DOHH2 (cell line): ENCODE measurements around the gene HHIPL2.
"Not testable (repeated sequence)": the region's sequence is repeated elsewhere in the genome, so short reads cannot be mapped to it uniquely, and the experiment has no call there.

Source experiments
- H3F3A ChIP-seq: fragments of 200-600 bp; sonication (generic), shearing (Covaris generic); 2 replicates; pipeline ENCODE4 v1.6.0; 2016; ENCODE audit warnings: antibody characterized with exemption, mild to moderate bottlenecking; ENCODE audit not compliant: control insufficient read depth, insufficient read depth
- H3K27ac ChIP-seq: fragments of 200-600 bp; sonication (generic); 2 replicates; pipeline ENCODE4 v1.5.1; 2014; ENCODE audit warnings: low read depth, mild to moderate bottlenecking, low read length, moderate library complexity
- H3K27me3 ChIP-seq: fragments of 200-600 bp; sonication (generic); 2 replicates; pipeline ENCODE4 v1.6.1; 2014; ENCODE audit warnings: mild to moderate bottlenecking, low read length, mixed read lengths; ENCODE audit not compliant: control insufficient read depth
- H3K36me3 ChIP-seq: fragments of 200-600 bp; sonication (generic); 2 replicates; pipeline ENCODE4 v1.6.1; 2014; ENCODE audit warnings: mild to moderate bottlenecking, low read length, moderate library complexity, mixed read lengths; ENCODE audit not compliant: control insufficient read depth
- H3K4me1 ChIP-seq: fragments of 200-600 bp; sonication (generic); 2 replicates; pipeline ENCODE4 v1.6.1; 2014; ENCODE audit warnings: mild to moderate bottlenecking, low read length, mixed read lengths; ENCODE audit not compliant: control insufficient read depth
- H3K4me2 ChIP-seq: fragments of 200-600 bp; sonication (generic); 2 replicates; pipeline ENCODE4 v1.6.0; 2014; ENCODE audit warnings: mild to moderate bottlenecking, low read length, moderate library complexity
- H3K4me3 ChIP-seq: fragments of 200-600 bp; sonication (generic); 2 replicates; pipeline ENCODE4 v1.5.1; 2014; ENCODE audit warnings: mild to moderate bottlenecking, low read length, mixed read lengths
- H3K79me2 ChIP-seq: fragments of 200-600 bp; sonication (generic); 2 replicates; pipeline ENCODE4 v1.6.1; 2014; ENCODE audit warnings: mild to moderate bottlenecking, low read length, mixed read lengths; ENCODE audit not compliant: control insufficient read depth
- H3K9me2 ChIP-seq: fragments of 200-600 bp; sonication (generic); replicated peaks from 2 replicates; pipeline ENCODE4 v1.6.1; 2014; ENCODE audit warnings: mild to moderate bottlenecking, low read length, mixed read lengths; ENCODE audit not compliant: control insufficient read depth
- H3K9me3 ChIP-seq: fragments of 200-600 bp; sonication (generic); 2 replicates; pipeline ENCODE4 v1.6.1; 2014; ENCODE audit warnings: antibody characterized with exemption, low read length, mixed read lengths; ENCODE audit not compliant: control insufficient read depth, insufficient read depth
- H4K20me1 ChIP-seq: fragments of 200-600 bp; sonication (generic); 2 replicates; pipeline ENCODE4 v1.6.0; 2014; ENCODE audit warnings: low read depth, mild to moderate bottlenecking, antibody characterized with exemption, low read length, moderate library complexity; ENCODE audit not compliant: control insufficient read depth, insufficient read depth

The HHIPL2 gene

GRCh38 chr1:222476436-222476835, 71.5 kb downstream of the HHIPL2 start:
- not testable (repeated sequence) for H3K4me3 ChIP-seq, H3K27me3 ChIP-seq, H3K9me3 ChIP-seq, H3K4me1 ChIP-seq, H3K9me2 ChIP-seq, H3K27ac ChIP-seq, H4K20me1 ChIP-seq, H3K36me3 ChIP-seq, H3K79me2 ChIP-seq, H3F3A ChIP-seq, H3K4me2 ChIP-seq

DNA sequence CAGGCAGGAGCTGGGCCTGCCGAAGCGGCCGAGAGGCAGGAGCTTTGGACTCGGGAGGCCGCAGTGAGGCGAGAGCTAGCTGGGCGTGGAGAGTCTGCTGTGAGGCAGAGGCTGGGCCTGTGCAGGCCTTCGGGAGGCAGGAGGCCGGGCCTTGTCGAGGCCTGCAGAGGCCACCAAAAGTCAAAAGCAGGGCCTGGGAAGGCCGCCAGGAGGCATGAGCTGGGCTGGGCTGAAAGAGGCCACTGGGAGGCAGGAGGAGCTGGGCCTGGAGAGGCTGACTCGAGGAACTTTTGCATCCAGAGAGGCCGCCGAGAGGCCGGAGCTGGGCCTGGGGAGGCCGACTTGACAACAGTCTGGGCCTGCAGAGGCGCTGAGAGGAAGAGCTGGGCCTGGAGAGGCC, 74.2 kb downstream of the HHIPL2 start:
- H3K4me1 ChIP-seq, H3K36me3 ChIP-seq, H3K9me2 ChIP-seq, H3K4me2 ChIP-seq, H3K79me2 ChIP-seq, H3K27ac ChIP-seq, H4K20me1 ChIP-seq, H3K27me3 ChIP-seq, H3K4me3 ChIP-seq, H3F3A ChIP-seq, H3K9me3 ChIP-seq: not testable (repeated sequence)

DNA sequence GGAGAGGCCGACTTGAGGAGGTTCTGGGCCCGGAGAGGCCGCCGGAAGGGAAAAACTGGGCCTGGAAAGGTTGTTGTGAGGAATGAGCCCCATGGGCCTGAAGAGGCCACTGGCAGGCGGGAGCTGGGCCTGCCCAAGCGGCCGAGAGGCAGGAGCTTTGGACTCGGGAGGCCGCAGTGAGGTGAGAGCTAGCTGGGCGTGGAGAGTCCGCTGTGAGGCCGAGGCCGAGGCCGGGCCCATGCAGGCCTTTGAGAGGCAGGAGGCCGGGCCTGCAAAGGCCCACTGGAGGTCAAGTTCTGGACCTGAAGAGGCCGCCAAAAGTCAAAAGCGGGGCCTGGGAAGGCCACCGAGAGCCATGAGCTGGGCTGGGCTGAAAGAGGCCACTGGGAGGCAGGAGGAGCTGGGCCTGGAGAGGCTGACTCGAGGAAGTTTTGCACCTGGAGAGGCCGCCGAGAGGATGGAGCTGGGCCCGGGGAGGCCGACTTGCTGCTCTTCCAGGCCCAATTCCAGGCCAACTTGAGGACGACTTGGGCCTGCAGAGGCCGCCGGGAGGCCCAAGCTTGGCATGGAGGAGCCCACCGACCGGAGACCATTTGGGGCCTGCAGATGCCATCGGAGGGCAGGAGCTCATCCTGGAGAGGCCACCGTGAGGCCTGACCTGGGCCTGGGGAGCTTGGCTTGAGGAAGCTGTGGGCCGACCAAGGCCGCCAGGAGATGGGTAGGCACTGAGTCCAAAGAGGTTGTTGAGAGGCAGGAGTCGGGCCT, 74.9 kb downstream of the HHIPL2 start:
- H3K79me2 ChIP-seq, H3K27me3 ChIP-seq, H3K4me3 ChIP-seq, H3F3A ChIP-seq, H4K20me1 ChIP-seq, H3K4me2 ChIP-seq, H3K27ac ChIP-seq, H3K4me1 ChIP-seq, H3K9me2 ChIP-seq, H3K36me3 ChIP-seq, H3K9me3 ChIP-seq: not testable (repeated sequence)
